IMR-90 (cell line): ENCODE measurements around the gene SLC22A4. TPM values are rescaled to one million over a fixed set of nuclear protein-coding genes. Genes with fewer than 3 reads are reported as not detected.
A peak's percentile ranks its signal among the peaks of the same experiment; 100 is the strongest.

ENCODE experiments used
- ATAC-seq: fragments of 200-7000 bp; cut with Tn5 transposase; 2 replicates; pipeline ENCODE4 v1.9.1; 2020; ENCODE audit warnings: low read depth, mild to moderate bottlenecking, moderate library complexity
- BruUV-seq: library from RNA; stranded (reverse); fragments of 400-500 nt; replicated peaks from 2 replicates; lab custom pipeline; 2021; lab: Mats Ljungman, UMichigan
- CTCF ChIA-PET: fragments of 300-600 bp; formaldehyde crosslinking; extraction: SDS; loops from one replicate; lab custom pipeline; 2021; ENCODE audit warnings: antibody characterized with exemption; lab: Yijun Ruan, JAX
- POLR2A ChIA-PET: fragments of 300-600 bp; sonication (Branson Sonifier 250); formaldehyde crosslinking; loops from one replicate; lab custom pipeline; 2022; ENCODE audit warnings: antibody characterized with exemption; ENCODE audit not compliant: unreplicated experiment; lab: Charles Lee
- DNase-seq: peaks from one replicate; pipeline ENCODE4 v3.0.0; 2013
- H2AFZ ChIP-seq: replicated peaks from 2 replicates; pipeline ENCODE3; 2013; ENCODE audit warnings: low read length, mild to moderate bottlenecking; ENCODE audit not compliant: poor library complexity
- H2AK5ac ChIP-seq: 2 replicates; pipeline ENCODE4 v1.6.1; 2013; ENCODE audit warnings: low read depth, low read length, inconsistent platforms
- H2AK9ac ChIP-seq: replicated peaks from 2 replicates; pipeline ENCODE3; 2013; ENCODE audit warnings: mild to moderate bottlenecking, low read depth, low read length, moderate library complexity; ENCODE audit not compliant: poor library complexity
- H2BK120ac ChIP-seq: 2 replicates; pipeline ENCODE4 v1.6.1; 2013; ENCODE audit warnings: low read depth, low read length, inconsistent platforms
- H2BK15ac ChIP-seq: 3 replicates; pipeline ENCODE4 v1.6.1; 2013; ENCODE audit warnings: low read depth, low read length, inconsistent platforms
- H2BK20ac ChIP-seq: 2 replicates; pipeline ENCODE4 v1.6.1; 2013; ENCODE audit warnings: low read depth, mild to moderate bottlenecking, inconsistent platforms, low read length, moderate library complexity
- H2BK5ac ChIP-seq: 2 replicates; pipeline ENCODE4 v1.6.1; 2013; ENCODE audit warnings: mild to moderate bottlenecking, low read depth, low read length, inconsistent platforms; ENCODE audit not compliant: poor library complexity, severe bottlenecking
- H3K14ac ChIP-seq: replicated peaks from 2 replicates; pipeline ENCODE4 v1.6.1; 2013; ENCODE audit warnings: low read depth, low read length, inconsistent platforms
- H3K18ac ChIP-seq: 2 replicates; pipeline ENCODE4 v1.6.1; 2013; ENCODE audit warnings: low read depth, low read length, control low read depth
- H3K23ac ChIP-seq: 2 replicates; pipeline ENCODE4 v1.6.1; 2013; ENCODE audit warnings: low read depth, low read length, inconsistent platforms
- H3K27ac ChIP-seq: 2 replicates; pipeline ENCODE4 v1.5.1; 2013; ENCODE audit warnings: mild to moderate bottlenecking, control low read depth, low read length; ENCODE audit not compliant: insufficient read depth
- H3K27me3 ChIP-seq: 2 replicates; pipeline ENCODE4 v1.6.1; 2013; ENCODE audit warnings: low read length; ENCODE audit not compliant: control insufficient read depth, insufficient read depth
- H3K36me3 ChIP-seq: 2 replicates; pipeline ENCODE4 v1.6.1; 2013; ENCODE audit warnings: low read length, mixed read lengths; ENCODE audit not compliant: control insufficient read depth, insufficient read depth
- H3K4ac ChIP-seq: 2 replicates; pipeline ENCODE4 v1.6.1; 2013; ENCODE audit warnings: low read depth, low read length, inconsistent platforms
- H3K4me1 ChIP-seq: 2 replicates; pipeline ENCODE4 v1.6.1; 2013; ENCODE audit warnings: low read length, mixed read lengths; ENCODE audit not compliant: control insufficient read depth, insufficient read depth
- H3K4me2 ChIP-seq: 2 replicates; pipeline ENCODE4 v1.6.1; 2013; ENCODE audit warnings: low read depth, mild to moderate bottlenecking, control low read depth, low read length, moderate library complexity
- H3K4me3 ChIP-seq: 2 replicates; pipeline ENCODE4 v1.5.1; 2013; ENCODE audit warnings: low read depth, mild to moderate bottlenecking, control low read depth, low read length, moderate library complexity; ENCODE audit not compliant: insufficient read depth
- H3K56ac ChIP-seq: 2 replicates; pipeline ENCODE4 v1.6.1; 2013; ENCODE audit warnings: low read length, inconsistent platforms; ENCODE audit not compliant: insufficient read depth; ENCODE audit errors: extremely low read depth
- H3K79me1 ChIP-seq, 2 experiments: 2 replicates each; pipeline ENCODE4 v1.6.1; 2013; ENCODE audit warnings: low read length in 2 of 2, inconsistent platforms in 1 of 2, low read depth in 1 of 2
- H3K9ac ChIP-seq: 2 replicates; pipeline ENCODE4 v1.6.1; 2013; ENCODE audit warnings: low read depth, low read length, control low read depth
- H3K9me1 ChIP-seq: 2 replicates; pipeline ENCODE4 v1.6.1; 2013; ENCODE audit warnings: low read length, inconsistent platforms; ENCODE audit not compliant: insufficient read depth
- H3K9me3 ChIP-seq: 2 replicates; pipeline ENCODE4 v1.6.1; 2013; ENCODE audit warnings: low read length; ENCODE audit not compliant: control insufficient read depth, insufficient read depth
- H4K20me1 ChIP-seq: 2 replicates; pipeline ENCODE4 v1.6.1; 2013; ENCODE audit warnings: low read length, inconsistent platforms; ENCODE audit not compliant: insufficient read depth
- H4K5ac ChIP-seq: 2 replicates; pipeline ENCODE4 v1.6.1; 2013; ENCODE audit warnings: mild to moderate bottlenecking, low read depth, low read length, control low read depth
- H4K8ac ChIP-seq, 2 experiments: 2 replicates each; pipeline ENCODE4 v1.6.1; 2013; ENCODE audit warnings: low read depth in 2 of 2, low read length in 2 of 2, control low read depth in 1 of 2, inconsistent platforms in 1 of 2
- H4K91ac ChIP-seq: 2 replicates; pipeline ENCODE4 v1.6.1; 2013; ENCODE audit warnings: low read depth, low read length, inconsistent platforms; ENCODE audit not compliant: insufficient read depth
- BHLHE40 ChIP-seq: fragments of 150-350 bp; IDR thresholded peaks from 2 replicates; pipeline ENCODE4 v1.6.1; 2016; ENCODE audit warnings: mild to moderate bottlenecking, low read depth, low read length
- CEBPB ChIP-seq: IDR thresholded peaks from 2 replicates; pipeline ENCODE4 v1.6.1; 2012; ENCODE audit warnings: low read depth, low read length, improper control_type of control experiment
- MAFK ChIP-seq: IDR thresholded peaks from 2 replicates; pipeline ENCODE4 v1.6.1; 2012; ENCODE audit warnings: low read depth, low read length, improper control_type of control experiment
- RAD21 ChIP-seq: IDR thresholded peaks from 2 replicates; pipeline ENCODE4 v1.6.1; 2012; ENCODE audit warnings: low read length, improper control_type of control experiment
- RCOR1 ChIP-seq: IDR thresholded peaks from 2 replicates; pipeline ENCODE4 v1.6.1; 2012; ENCODE audit warnings: mild to moderate bottlenecking, low read length, improper control_type of control experiment; ENCODE audit not compliant: insufficient replicate concordance
- SMC3 ChIP-seq: fragments of 150-350 bp; IDR thresholded peaks from 2 replicates; pipeline ENCODE4 v1.6.1; 2016; ENCODE audit warnings: low read depth, mild to moderate bottlenecking, antibody characterized with exemption, low read length, moderate library complexity
- WGBS, 2 experiments: methylation state at CpG; one replicate each; pipeline versions ENCODE4 v1.1.5 to v1.1.7; 2013; ENCODE audit warnings: missing lambda C conversion rate in 2 of 2; ENCODE audit not compliant: insufficient read length in 1 of 2; ENCODE audit errors: extremely low coverage in 2 of 2; 5-methylcytosine and 5-hydroxymethylcytosine counted together
- dilution Hi-C: fragments of 300-500 bp; cut with HindIII; formaldehyde crosslinking; loops from one replicate; pipeline ENCODE4 v1.14.3; 2018; ENCODE audit warnings: low sequenced_read_pairs; ENCODE audit not compliant: unreplicated experiment
- in situ Hi-C: fragments of 300-500 bp; cut with MboI; formaldehyde crosslinking; loops from 3 replicates; pipeline ENCODE4 v1.14.3; 2019; ENCODE audit warnings: low sequenced_read_pairs, inconsistent platforms, mixed read lengths
- intact Hi-C: fragments of 100-400 bp; cut with micrococcal nuclease; formaldehyde crosslinking; loops from 2 replicates; pipeline ENCODE4 v1.10.0; 2022
- polyA plus RNA-seq, 3 experiments: library from polyadenylated mRNA; depleted of rRNA; stranded (reverse); fragments of >200 nt; gene quantifications; 2 replicates each; pipeline ENCODE4 v1.2.3, GENCODE V29; 2012; ENCODE audit warnings: low replicate concordance in 1 of 3
- total RNA-seq: library from RNA; depleted of rRNA; stranded (reverse); fragments of >200 nt; gene quantifications from 2 replicates; pipeline ENCODE4 v1.2.3, GENCODE V29; 2012
- TF ChIP-seq, protein P1 (sequence below): fragments of 150-350 bp; IDR thresholded peaks from 2 replicates; pipeline ENCODE4 v1.6.1; 2017; ENCODE audit warnings: mild to moderate bottlenecking, antibody characterized with exemption, low read length, low read depth
- TF ChIP-seq, protein P2 (sequence below): conservative IDR thresholded peaks from 2 replicates; pipeline ENCODE4 v1.5.1; 2012; ENCODE audit warnings: mild to moderate bottlenecking, low read depth, low read length, improper control_type of control experiment

Gene SLC22A4
- total and polyA plus RNA-seq, 2 of the 4 experiments (the other 2 are of a cell fraction), result 2.6 to 3.2 TPM

DNA sequence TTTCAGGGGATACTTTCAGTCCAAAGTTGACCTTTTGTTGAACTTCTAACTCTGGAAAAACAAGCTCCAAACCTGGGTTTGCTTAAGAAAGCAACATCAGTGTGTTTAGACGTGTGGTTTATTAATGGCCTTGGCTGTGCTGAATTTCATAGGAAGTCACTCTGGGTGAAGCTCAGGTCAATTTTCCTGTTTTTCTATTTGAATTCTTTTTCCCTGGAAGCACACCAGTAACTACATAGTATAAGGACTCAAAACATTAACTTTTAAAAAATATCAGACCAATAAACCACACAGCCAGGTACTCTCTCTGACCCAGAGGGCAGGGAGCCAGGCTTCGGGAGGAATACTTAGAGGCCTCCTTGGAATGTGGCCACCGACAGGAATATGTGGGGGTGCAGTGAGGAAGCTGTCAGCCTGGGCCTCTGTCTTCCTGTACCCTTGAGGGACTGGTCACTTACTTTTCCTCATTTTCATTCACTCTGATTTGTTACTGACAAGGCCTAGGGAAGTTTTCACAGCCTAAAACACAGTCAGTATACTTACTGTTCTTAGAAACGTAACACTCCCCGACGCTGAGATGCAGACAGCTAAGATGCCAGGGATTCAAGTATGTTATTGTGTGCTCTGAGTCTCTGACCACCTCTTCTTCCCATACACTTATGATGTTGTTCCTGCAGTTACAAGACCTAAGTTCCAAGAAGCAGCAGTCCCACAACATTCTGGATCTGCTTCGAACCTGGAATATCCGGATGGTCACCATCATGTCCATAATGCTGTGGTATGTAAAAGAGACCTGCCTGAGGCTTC lies 94.3 kb downstream of the SLC22A4 start:
- TF ChIP-seq SMC3 (no peak), BHLHE40 (no peak), RAD21 (no peak), CEBPB (no peak), MAFK (no peak), RCOR1 (no peak)
- TF ChIP-seq, protein P1, sequence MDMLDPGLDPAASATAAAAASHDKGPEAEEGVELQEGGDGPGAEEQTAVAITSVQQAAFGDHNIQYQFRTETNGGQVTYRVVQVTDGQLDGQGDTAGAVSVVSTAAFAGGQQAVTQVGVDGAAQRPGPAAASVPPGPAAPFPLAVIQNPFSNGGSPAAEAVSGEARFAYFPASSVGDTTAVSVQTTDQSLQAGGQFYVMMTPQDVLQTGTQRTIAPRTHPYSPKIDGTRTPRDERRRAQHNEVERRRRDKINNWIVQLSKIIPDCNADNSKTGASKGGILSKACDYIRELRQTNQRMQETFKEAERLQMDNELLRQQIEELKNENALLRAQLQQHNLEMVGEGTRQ, result no peak
- TF ChIP-seq, protein P2, sequence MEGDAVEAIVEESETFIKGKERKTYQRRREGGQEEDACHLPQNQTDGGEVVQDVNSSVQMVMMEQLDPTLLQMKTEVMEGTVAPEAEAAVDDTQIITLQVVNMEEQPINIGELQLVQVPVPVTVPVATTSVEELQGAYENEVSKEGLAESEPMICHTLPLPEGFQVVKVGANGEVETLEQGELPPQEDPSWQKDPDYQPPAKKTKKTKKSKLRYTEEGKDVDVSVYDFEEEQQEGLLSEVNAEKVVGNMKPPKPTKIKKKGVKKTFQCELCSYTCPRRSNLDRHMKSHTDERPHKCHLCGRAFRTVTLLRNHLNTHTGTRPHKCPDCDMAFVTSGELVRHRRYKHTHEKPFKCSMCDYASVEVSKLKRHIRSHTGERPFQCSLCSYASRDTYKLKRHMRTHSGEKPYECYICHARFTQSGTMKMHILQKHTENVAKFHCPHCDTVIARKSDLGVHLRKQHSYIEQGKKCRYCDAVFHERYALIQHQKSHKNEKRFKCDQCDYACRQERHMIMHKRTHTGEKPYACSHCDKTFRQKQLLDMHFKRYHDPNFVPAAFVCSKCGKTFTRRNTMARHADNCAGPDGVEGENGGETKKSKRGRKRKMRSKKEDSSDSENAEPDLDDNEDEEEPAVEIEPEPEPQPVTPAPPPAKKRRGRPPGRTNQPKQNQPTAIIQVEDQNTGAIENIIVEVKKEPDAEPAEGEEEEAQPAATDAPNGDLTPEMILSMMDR, result no peak
- H3K4me1 ChIP-seq, result peaks cover 33% of the 10 kb centered on the region
- in situ Hi-C loops (loop anchor here (5.0 to 10.0 kb wide), 3 partner anchors 114 to 494 kb away; no protein-coding TSS in a partner anchor), intact Hi-C loops (loop anchor here (1.0 to 10.0 kb wide), 5 partner anchors 22 to 696 kb away; no protein-coding TSS in a partner anchor), dilution Hi-C loops (no loop called here)
- no peak overlapping the region for H3K4me3 ChIP-seq
- peak overlapping the region; percentile 78 for H2AFZ ChIP-seq
- DNase-seq (peak; percentile 73), ATAC-seq (peak; percentile 3; the same call in 1 of the 2 replicates)
- no TSS peak for BruUV-seq
- H3K56ac ChIP-seq, result peak overlapping the region; percentile 54; the same call in 1 of the 2 replicates
- H3K9me3 ChIP-seq, result no peaks in the 10 kb centered on the region
- ChIA-PET POLR2A (interaction anchor here (1.0 kb wide), 1 partner anchor 108 kb away, joined by 3 read pairs; no protein-coding TSS in a partner anchor), CTCF (interaction anchor here (0.6 to 3.9 kb wide), 5 partner anchors 51 to 406 kb away, joined by 3 to 30 read pairs (median 3); no protein-coding TSS in a partner anchor)
- H3K27me3 ChIP-seq, result no peaks in the 10 kb centered on the region
- H3K27ac ChIP-seq, result peak overlapping the region; percentile 84
- WGBS, 2 experiments, result 94% methylated on average over 2 of the region's 8 CpGs; no CpG with 5 or more reads in 1 of the 2 experiments
- H3K79me1 ChIP-seq, result peaks cover 0 to 13% of the 10 kb centered on the region in 2 experiments; a peak in 2 of 4 replicates
- H3K9me1 ChIP-seq, result peaks cover 26% of the 10 kb centered on the region
- peak overlapping the region; percentile 85 for H3K4ac ChIP-seq
- peak overlapping the region; percentile 90 for H2AK5ac ChIP-seq
- H2BK15ac ChIP-seq, result peak overlapping the region; percentile 95
- H3K4me2 ChIP-seq, result peak overlapping the region; percentile 34
- peak overlapping the region; percentile 76 for H2BK5ac ChIP-seq
- H3K14ac ChIP-seq, result peak overlapping the region; percentile 85
- peak overlapping the region; percentile 27 for H3K9ac ChIP-seq
- H3K18ac ChIP-seq, result peak overlapping the region; percentile 78
- peak overlapping the region; percentile 90 for H4K91ac ChIP-seq
- peaks cover 3% of the 10 kb centered on the region; the same call in 1 of the 2 replicates for H4K20me1 ChIP-seq
- H2BK120ac ChIP-seq, result peak overlapping the region; percentile 90
- peak overlapping the region; percentile 89 for H2BK20ac ChIP-seq
- peak overlapping the region; percentile 86 for H2AK9ac ChIP-seq
- H4K8ac ChIP-seq, result peak overlapping the region; percentile 15 to 93; a peak in 3 of 4 replicates
- H3K23ac ChIP-seq, result peak overlapping the region; percentile 46
- H3K36me3 ChIP-seq, result no peaks in the 10 kb centered on the region
- H4K5ac ChIP-seq, result peak overlapping the region; percentile 86
